Stimulated activated CD4-positive, alpha-beta T cell treated with anti-CD3 and anti-CD28 coated beads, TNF-alpha, amount 100 ng/mL, for 24 hours (primary cell): ENCODE data around the gene CYP4F3.
"Not testable (repeated sequence)": the region's sequence is repeated elsewhere in the genome, so short reads cannot be mapped to it uniquely, and the experiment has no call there.

ENCODE experiments used
- DNase-seq, 3 experiments: peaks; one replicate each; pipeline ENCODE4 v3.0.0-alpha.2; 2020; ENCODE audit warnings: low read depth in 3 of 3

The CYP4F3 gene, protein sequence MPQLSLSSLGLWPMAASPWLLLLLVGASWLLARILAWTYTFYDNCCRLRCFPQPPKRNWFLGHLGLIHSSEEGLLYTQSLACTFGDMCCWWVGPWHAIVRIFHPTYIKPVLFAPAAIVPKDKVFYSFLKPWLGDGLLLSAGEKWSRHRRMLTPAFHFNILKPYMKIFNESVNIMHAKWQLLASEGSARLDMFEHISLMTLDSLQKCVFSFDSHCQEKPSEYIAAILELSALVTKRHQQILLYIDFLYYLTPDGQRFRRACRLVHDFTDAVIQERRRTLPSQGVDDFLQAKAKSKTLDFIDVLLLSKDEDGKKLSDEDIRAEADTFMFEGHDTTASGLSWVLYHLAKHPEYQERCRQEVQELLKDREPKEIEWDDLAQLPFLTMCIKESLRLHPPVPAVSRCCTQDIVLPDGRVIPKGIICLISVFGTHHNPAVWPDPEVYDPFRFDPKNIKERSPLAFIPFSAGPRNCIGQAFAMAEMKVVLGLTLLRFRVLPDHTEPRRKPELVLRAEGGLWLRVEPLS

GRCh38 chr19:15640294-15640903 is at the start of gene CYP4F3:
Gene CYP4F3, plus strand, starts transcription at chr19:15640897. Its CDS starts 519 bp downstream, at chr19:15641416.
- no peak for DNase-seq

- no peak for DNase-seq
Measured at GRCh38 chr19:15591796-15592195, 48.9 kb upstream of the CYP4F3 start.

DNA sequence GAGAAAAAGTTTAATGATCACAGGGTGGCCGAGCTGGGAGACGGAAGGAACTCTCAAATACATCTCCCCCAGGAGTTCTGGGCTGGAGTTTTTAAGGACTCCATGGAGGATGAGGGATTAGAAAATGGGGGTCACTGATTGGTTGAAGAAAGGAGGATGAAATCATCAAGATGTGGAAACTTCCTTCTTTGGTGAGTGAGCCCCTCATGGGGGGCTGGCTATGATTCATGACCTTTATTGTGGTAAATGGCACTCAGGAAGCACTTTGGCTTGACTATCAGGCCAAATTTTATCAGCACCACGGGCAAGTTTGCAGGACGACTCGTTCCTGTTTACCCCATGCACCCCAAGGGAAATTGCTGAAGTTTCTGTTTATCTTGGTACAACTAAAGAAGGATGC is 48.2 kb upstream of the CYP4F3 start:
- not testable (repeated sequence) for DNase-seq

DNA sequence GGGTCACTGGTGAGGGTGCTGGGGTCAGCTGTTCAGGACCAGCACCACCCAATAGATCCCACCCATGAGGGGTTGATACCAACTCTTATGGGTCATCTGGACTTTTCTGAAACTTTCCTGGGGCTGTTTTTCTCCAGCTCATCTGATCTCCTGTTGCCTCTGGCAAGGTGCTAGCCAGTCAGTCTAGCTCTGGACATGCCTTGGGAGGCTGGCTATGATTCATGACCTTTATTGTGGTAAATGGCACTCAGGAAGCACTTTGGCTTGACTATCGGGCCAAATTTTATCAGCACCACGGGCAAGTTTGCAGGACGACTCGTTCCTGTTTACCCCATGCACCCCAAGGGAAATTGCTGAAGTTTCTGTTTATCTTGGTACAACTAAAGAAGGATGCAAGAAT is 46.9 kb upstream of the CYP4F3 start:
- not testable (repeated sequence) for DNase-seq

DNA sequence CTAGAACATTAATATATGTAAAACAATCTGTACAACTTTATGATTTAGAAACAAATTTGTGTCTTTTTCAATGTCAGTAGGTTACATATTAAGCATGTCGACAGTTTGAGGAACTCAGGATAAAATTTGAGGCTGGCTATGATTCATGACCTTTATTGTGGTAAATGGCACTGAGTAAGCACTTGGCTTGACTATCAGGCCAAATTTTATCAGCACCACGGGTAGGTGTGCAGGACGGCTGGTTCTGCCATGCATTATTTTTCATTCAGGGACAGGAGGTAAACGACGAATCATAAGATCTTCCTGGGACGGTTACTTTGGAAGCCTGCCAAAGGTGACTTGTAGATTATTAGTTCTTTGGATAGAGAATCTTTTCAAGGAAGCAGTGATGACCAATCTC is 45.6 kb upstream of the CYP4F3 start:
- no peak for DNase-seq

DNA sequence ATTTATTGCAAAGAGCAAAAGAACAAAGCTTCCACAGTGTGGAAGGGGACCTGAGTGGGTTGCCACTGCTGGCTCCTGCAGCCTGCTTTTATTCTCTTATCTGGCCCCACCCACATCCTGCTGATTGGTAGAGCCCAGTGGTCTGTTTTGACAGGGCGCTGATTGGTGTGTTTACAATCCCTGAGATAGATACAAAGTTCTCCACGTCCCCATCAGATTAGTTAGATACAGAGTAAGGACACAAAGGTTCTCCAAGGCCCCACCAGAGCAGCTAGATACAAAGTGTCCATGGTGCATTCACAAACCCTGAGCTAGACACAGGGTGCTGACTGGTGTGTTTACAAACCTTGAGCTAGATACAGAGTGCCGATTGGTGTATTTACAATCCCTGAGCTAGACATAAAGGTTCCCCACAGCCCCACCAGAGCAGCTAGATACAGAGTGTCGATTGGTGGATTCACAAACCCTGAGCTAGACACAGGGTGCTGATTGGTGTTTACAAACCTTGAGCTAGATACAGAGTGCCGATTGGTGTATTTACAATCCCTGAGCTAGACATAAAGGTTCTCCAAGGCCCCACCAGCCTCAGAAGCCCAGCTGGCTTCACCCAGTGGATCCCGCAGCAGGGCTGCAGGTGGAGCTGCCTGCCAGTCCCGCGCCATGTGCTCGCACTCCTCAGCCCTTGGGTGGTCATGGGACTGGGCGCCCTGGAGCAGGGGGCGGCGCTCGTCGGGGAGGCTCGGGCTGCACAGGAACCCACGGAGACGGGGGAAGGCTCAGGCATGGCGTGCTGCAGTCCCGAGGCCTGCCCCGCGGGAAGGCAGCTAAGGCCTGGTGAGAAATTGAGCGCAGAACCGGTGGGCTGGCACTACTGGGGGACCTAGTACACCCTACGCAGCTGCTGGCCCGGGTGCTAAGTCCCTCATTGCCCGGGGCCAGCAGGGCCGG is 32.4 kb upstream of the CYP4F3 start:
- DNase-seq, result not testable (repeated sequence)

- DNase-seq, result no peak
Measured at GRCh38 chr19:15609261-15609660, 31.4 kb upstream of the CYP4F3 start.

DNA sequence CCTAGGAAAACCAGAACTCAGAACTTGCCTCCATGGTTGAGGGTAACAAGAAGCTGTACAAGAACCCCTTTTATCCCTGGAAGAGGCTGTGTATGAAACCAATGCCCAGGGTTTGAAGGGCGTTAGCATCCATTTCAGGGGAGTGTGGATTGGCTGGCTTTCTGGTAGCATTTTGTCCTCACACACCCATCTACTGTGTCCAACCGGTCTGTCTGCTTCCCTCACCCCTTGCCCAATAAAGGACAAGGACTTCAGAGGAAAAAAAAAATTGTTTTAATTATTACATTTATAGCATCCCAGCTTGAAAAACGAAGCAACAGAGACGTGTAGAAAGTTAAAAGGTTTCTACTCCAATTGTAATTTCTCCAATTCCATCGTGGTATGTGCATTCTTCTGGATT is 28.4 kb upstream of the CYP4F3 start:
- DNase-seq, result no peak

DNA sequence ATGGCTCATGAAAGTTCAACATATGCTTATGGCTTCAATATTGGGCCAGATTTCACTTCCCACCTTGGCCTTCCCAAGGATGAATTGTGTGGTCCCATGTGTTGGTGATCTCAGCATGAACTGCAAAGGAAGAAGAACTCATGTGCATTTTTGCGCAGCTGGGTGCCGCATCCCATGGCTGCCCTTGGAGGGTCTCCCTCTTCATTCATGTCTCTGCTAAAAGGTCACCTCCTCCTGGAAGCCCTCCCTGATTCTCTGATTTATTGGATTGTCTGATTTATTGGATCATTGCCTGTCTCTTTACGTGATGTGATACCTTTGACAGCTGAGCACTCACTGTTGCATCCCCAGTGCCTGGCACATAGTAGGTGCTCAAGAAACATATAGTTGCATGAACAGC is 27.4 kb upstream of the CYP4F3 start:
- DNase-seq, result no peak

- no peak for DNase-seq
Measured at GRCh38 chr19:15614507-15615379, 26.0 kb upstream of the CYP4F3 start, which contains the start of gene CYP4F8. Gene CYP4F8, plus strand, starts transcription at chr19:15615218. Its CDS starts 399 bp downstream, at chr19:15615617.

DNA sequence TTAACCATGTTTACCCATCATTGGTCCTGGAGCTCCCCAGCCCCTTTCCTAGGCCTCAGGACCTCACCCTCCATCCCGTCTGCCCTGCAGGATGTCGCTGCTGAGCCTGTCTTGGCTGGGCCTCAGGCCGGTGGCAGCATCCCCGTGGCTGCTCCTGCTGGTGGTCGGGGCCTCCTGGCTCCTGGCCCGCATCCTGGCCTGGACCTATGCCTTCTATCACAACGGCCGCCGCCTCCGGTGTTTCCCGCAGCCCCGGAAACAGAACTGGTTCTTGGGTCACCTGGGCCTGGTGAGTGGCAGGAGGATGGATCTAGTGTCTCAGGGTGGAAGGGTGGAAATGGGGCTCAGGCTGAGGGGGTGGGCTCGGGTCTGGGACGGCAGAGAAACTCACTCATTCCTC is 25.2 kb upstream of the CYP4F3 start:
- no peak for DNase-seq

DNA sequence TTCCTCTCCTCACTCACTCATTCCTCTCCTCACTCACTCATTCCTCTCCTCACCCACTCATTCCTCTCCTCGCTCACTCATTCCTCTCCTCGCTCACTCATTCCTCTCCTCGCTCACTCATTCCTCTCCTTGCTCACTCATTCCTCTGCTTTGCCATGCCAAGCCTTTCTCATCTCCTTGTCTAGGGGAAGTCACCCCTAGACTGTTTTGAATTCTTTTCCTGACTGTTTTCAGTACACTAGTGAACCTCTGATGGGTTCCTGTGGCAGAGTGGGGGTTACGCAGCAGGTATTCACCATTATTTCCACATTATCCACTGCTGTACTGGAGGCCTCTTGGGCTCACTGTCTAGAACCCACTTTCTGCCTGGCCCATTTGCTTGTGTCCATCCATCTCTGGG is 24.5 kb upstream of the CYP4F3 start:
- no peak for DNase-seq

GRCh38 chr19:15616627-15617270 is 23.9 kb upstream of the CYP4F3 start:
- DNase-seq, result no peak

DNA sequence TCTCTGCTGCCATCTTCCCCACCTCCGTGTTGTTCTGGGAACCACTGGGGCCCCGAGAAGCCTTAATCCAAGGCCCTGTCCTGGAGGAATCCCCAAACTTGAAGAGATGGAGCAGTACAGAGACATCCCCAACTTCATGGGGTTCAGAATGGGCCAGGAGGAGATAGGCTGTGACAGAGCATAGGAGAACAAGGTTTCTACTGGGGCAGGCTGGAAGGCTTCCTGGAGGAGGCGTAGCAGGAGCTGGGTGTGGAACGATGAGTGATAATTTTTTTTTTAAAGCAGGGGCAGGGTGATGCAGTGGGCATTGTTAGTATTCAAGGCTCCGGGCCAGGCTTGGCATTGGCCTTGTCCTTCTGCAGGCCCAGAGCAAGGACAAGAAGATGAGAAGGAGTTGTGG is 22.4 kb upstream of the CYP4F3 start:
- DNase-seq, result no peak

DNA sequence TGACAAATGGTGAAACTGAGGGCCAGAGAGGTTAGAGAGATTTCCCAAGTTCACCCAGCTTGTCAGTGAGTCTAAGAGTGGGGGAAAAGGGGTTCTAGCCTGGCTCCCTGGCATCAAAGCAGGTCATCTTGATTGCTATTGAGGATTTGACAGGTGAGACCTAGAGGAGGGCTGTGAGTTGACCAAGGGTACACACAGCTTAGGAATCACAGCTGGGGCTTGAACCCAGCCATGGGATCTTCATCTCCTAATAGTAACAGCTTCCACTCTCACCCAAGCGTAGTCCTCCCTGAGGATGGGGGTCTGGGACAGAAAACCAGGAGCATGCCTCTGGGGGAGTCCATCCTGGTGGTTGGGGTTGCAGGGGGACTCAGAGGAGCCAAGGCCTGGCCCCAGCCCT is 18.9 kb upstream of the CYP4F3 start:
- no peak for DNase-seq

DNA sequence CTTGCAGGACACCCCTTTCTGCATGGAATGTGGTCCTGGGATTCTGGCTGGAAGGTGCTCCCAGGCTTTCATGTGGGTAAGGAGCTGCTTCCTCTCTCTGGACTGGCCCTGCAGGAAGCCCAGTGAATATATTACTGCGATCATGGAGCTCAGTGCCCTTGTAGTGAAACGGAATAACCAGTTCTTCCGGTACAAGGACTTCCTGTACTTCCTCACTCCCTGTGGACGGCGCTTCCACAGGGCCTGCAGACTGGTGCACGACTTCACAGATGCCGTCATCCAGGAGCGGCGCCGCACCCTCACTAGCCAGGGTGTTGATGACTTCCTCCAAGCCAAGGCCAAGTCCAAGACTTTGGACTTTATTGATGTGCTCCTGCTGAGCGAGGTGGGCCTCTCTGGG is 17.7 kb upstream of the CYP4F3 start:
- no peak for DNase-seq

GRCh38 chr19:15623711-15624318 is 16.9 kb upstream of the CYP4F3 start:
- DNase-seq, result no peak

DNA sequence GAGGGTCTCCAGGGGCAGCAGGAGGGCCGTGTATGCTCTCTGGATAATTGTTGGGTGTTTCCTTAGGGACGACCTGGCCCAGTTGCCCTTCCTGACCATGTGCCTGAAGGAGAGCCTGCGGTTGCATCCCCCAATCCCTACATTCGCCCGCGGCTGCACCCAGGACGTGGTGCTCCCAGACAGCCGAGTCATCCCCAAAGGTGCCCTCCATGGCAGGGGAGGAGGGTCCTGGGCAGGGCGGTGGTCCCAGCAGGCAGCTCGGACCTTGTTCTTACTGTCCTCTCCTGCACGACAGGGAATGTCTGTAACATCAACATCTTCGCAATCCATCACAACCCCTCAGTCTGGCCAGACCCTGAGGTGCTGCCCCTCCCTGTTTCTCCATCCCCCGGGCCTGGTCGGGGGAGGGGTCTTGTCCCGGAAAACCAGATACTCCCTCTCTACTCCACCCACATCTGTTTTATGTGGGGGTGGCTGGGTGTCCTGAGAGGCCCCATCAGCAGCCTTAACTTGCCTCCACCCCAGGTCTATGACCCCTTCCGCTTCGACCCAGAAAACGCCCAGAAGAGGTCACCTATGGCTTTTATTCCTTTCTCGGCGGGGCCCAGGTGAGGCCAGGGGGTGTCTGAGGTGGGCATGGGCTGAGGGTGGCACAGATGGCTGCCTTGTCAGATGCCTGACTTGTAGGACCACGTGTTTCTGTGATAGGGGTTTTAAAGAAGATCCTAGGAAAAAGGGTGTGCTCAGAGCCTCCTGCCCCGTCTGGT is 12.3 kb upstream of the CYP4F3 start:
- no peak for DNase-seq
